ENCODE measurements around the gene VIPR2.

The VIPR2 gene

GRCh38 chr7:159147246-159147645, 2.6 kb upstream of the VIPR2 start:
- H3K36me3 ChIP-seq (ENCODE audit: insufficient read depth, low read length): no peaks in the 10 kb centered on the region

GRCh38 chr7:159146084-159146858, 1.6 kb upstream of the VIPR2 start:
- Histone ChIP-seq H3K27ac (ENCODE audit: low read depth, low read length) (no peak overlapping the region), H3K36me3 (ENCODE audit: insufficient read depth, low read length) (no peaks in the 10 kb centered on the region), H2AFZ (ENCODE audit: low read length, unreplicated experiment) (no peak overlapping the region), H3K27me3 (ENCODE audit: insufficient read depth, low read length) (peaks cover 31% of the 10 kb centered on the region), H3K79me2 (ENCODE audit: control insufficient read depth, insufficient read depth, low read length, unreplicated experiment) (no peaks in the 10 kb centered on the region), H3K4me3 (ENCODE audit: low read depth, low read length) (no peak overlapping the region), H3K4me1 (ENCODE audit: control insufficient read depth, insufficient read depth, low read length, unreplicated experiment) (no peaks in the 10 kb centered on the region)

More at GRCh38 chr7:159147246-159147645, 2.6 kb upstream of the VIPR2 start:
- H2AFZ ChIP-seq (ENCODE audit: low read length, unreplicated experiment): no peak overlapping the region
- no peak overlapping the region for H3K4me3 ChIP-seq (ENCODE audit: low read depth, low read length)
- no peaks in the 10 kb centered on the region for H3K79me2 ChIP-seq (ENCODE audit: control insufficient read depth, insufficient read depth, low read length, unreplicated experiment)
- H3K4me1 ChIP-seq (ENCODE audit: control insufficient read depth, insufficient read depth, low read length, unreplicated experiment): no peaks in the 10 kb centered on the region
- H3K27me3 ChIP-seq (ENCODE audit: insufficient read depth, low read length): peaks cover 31% of the 10 kb centered on the region
- H3K27ac ChIP-seq (ENCODE audit: low read depth, low read length): no peak overlapping the region

GRCh38 chr7:159145490-159145855, 806 bp upstream of the VIPR2 start:
- Histone ChIP-seq H3K27ac (ENCODE audit: low read depth, low read length) (no peak overlapping the region), H2AFZ (ENCODE audit: low read length, unreplicated experiment) (no peak overlapping the region), H3K36me3 (ENCODE audit: insufficient read depth, low read length) (no peaks in the 10 kb centered on the region), H3K4me3 (ENCODE audit: low read depth, low read length) (no peak overlapping the region), H3K27me3 (ENCODE audit: insufficient read depth, low read length) (peaks cover 31% of the 10 kb centered on the region), H3K4me1 (ENCODE audit: control insufficient read depth, insufficient read depth, low read length, unreplicated experiment) (no peaks in the 10 kb centered on the region), H3K79me2 (ENCODE audit: control insufficient read depth, insufficient read depth, low read length, unreplicated experiment) (no peaks in the 10 kb centered on the region)

GRCh38 chr7:159143780-159144757, 598 bp downstream of the VIPR2 start:
- Histone ChIP-seq H3K36me3 (ENCODE audit: insufficient read depth, low read length) (no peaks in the 10 kb centered on the region), H3K4me1 (ENCODE audit: control insufficient read depth, insufficient read depth, low read length, unreplicated experiment) (no peaks in the 10 kb centered on the region), H3K4me3 (ENCODE audit: low read depth, low read length) (no peak overlapping the region), H3K27me3 (ENCODE audit: insufficient read depth, low read length) (peaks cover 31% of the 10 kb centered on the region), H3K27ac (ENCODE audit: low read depth, low read length) (no peak overlapping the region), H3K79me2 (ENCODE audit: control insufficient read depth, insufficient read depth, low read length, unreplicated experiment) (no peaks in the 10 kb centered on the region), H2AFZ (ENCODE audit: low read length, unreplicated experiment) (no peak overlapping the region)

- Histone ChIP-seq H2AFZ (ENCODE audit: low read length, unreplicated experiment) (no peak overlapping the region), H3K36me3 (ENCODE audit: insufficient read depth, low read length) (no peaks in the 10 kb centered on the region), H3K4me3 (ENCODE audit: low read depth, low read length) (no peak overlapping the region), H3K27me3 (ENCODE audit: insufficient read depth, low read length) (peaks cover 31% of the 10 kb centered on the region), H3K4me1 (ENCODE audit: control insufficient read depth, insufficient read depth, low read length, unreplicated experiment) (no peaks in the 10 kb centered on the region), H3K27ac (ENCODE audit: low read depth, low read length) (no peak overlapping the region), H3K79me2 (ENCODE audit: control insufficient read depth, insufficient read depth, low read length, unreplicated experiment) (no peaks in the 10 kb centered on the region)
Observed at GRCh38 chr7:159142730-159143129, 1.9 kb downstream of the VIPR2 start.

- Histone ChIP-seq H3K36me3 (ENCODE audit: insufficient read depth, low read length) (no peaks in the 10 kb centered on the region), H3K79me2 (ENCODE audit: control insufficient read depth, insufficient read depth, low read length, unreplicated experiment) (no peaks in the 10 kb centered on the region), H3K27me3 (ENCODE audit: insufficient read depth, low read length) (peaks cover 31% of the 10 kb centered on the region), H3K4me1 (ENCODE audit: control insufficient read depth, insufficient read depth, low read length, unreplicated experiment) (no peaks in the 10 kb centered on the region), H2AFZ (ENCODE audit: low read length, unreplicated experiment) (no peak overlapping the region), H3K27ac (ENCODE audit: low read depth, low read length) (no peak overlapping the region), H3K4me3 (ENCODE audit: low read depth, low read length) (no peak overlapping the region)
Observed at GRCh38 chr7:159142199-159142598, 2.5 kb downstream of the VIPR2 start.

- Histone ChIP-seq H2AFZ (ENCODE audit: low read length, unreplicated experiment) (no peak overlapping the region), H3K36me3 (ENCODE audit: insufficient read depth, low read length) (no peaks in the 10 kb centered on the region), H3K27ac (ENCODE audit: low read depth, low read length) (no peak overlapping the region), H3K4me3 (ENCODE audit: low read depth, low read length) (no peak overlapping the region), H3K4me1 (ENCODE audit: control insufficient read depth, insufficient read depth, low read length, unreplicated experiment) (no peaks in the 10 kb centered on the region), H3K79me2 (ENCODE audit: control insufficient read depth, insufficient read depth, low read length, unreplicated experiment) (no peaks in the 10 kb centered on the region), H3K27me3 (ENCODE audit: insufficient read depth, low read length) (peaks cover 31% of the 10 kb centered on the region)
Observed at GRCh38 chr7:159141660-159142059, 3.0 kb downstream of the VIPR2 start.

- H3K27me3 ChIP-seq (ENCODE audit: insufficient read depth, low read length): peaks cover 27% of the 10 kb centered on the region
- no peaks in the 10 kb centered on the region for H3K4me1 ChIP-seq (ENCODE audit: control insufficient read depth, insufficient read depth, low read length, unreplicated experiment)
- H3K36me3 ChIP-seq (ENCODE audit: insufficient read depth, low read length): no peaks in the 10 kb centered on the region
- H3K79me2 ChIP-seq (ENCODE audit: control insufficient read depth, insufficient read depth, low read length, unreplicated experiment): no peaks in the 10 kb centered on the region
- H2AFZ ChIP-seq (ENCODE audit: low read length, unreplicated experiment): no peak overlapping the region
- no peak overlapping the region for H3K4me3 ChIP-seq (ENCODE audit: low read depth, low read length)
- no peak overlapping the region for H3K27ac ChIP-seq (ENCODE audit: low read depth, low read length)
Observed at GRCh38 chr7:159141167-159141566, 3.5 kb downstream of the VIPR2 start.

GRCh38 chr7:159140170-159140910, 4.3 kb downstream of the VIPR2 start:
- no peaks in the 10 kb centered on the region for H3K4me1 ChIP-seq (ENCODE audit: control insufficient read depth, insufficient read depth, low read length, unreplicated experiment)
- H3K4me3 ChIP-seq (ENCODE audit: low read depth, low read length): no peak overlapping the region
- H3K27me3 ChIP-seq (ENCODE audit: insufficient read depth, low read length): peaks cover 19% of the 10 kb centered on the region
- H2AFZ ChIP-seq (ENCODE audit: low read length, unreplicated experiment): no peak overlapping the region
- H3K36me3 ChIP-seq (ENCODE audit: insufficient read depth, low read length): no peaks in the 10 kb centered on the region
- no peaks in the 10 kb centered on the region for H3K79me2 ChIP-seq (ENCODE audit: control insufficient read depth, insufficient read depth, low read length, unreplicated experiment)
- no peak overlapping the region for H3K27ac ChIP-seq (ENCODE audit: low read depth, low read length)

- H3K27me3 ChIP-seq (ENCODE audit: insufficient read depth, low read length): peaks cover 15% of the 10 kb centered on the region
- no peak overlapping the region for H2AFZ ChIP-seq (ENCODE audit: low read length, unreplicated experiment)
- no peak overlapping the region for H3K4me3 ChIP-seq (ENCODE audit: low read depth, low read length)
- H3K36me3 ChIP-seq (ENCODE audit: insufficient read depth, low read length): no peaks in the 10 kb centered on the region
- H3K4me1 ChIP-seq (ENCODE audit: control insufficient read depth, insufficient read depth, low read length, unreplicated experiment): no peaks in the 10 kb centered on the region
- H3K79me2 ChIP-seq (ENCODE audit: control insufficient read depth, insufficient read depth, low read length, unreplicated experiment): no peaks in the 10 kb centered on the region
- H3K27ac ChIP-seq (ENCODE audit: low read depth, low read length): no peak overlapping the region
Observed at GRCh38 chr7:159139639-159140038, 5.0 kb downstream of the VIPR2 start.
